Fibroblast of villous mesenchyme (primary cell): ENCODE data around the gene PRLR. TPM values are rescaled to one million over a fixed set of nuclear protein-coding genes. Genes with fewer than 3 reads are reported as not detected.

Experiments used
- DNase-seq: peaks from one replicate; pipeline ENCODE4 v3.0.0-alpha.2; 2010; ENCODE audit warnings: low read depth
- H3K4me3 ChIP-seq: 2 replicates; pipeline ENCODE4 v1.5.1; 2011; ENCODE audit warnings: low read depth, mild to moderate bottlenecking, low read length
- total RNA-seq: library from RNA; depleted of rRNA; stranded (reverse); fragments of >200 nt; gene quantifications from 2 replicates; pipeline ENCODE4 v1.2.3, GENCODE V29; 2012
- TF ChIP-seq, protein P1 (sequence below): IDR thresholded peaks from 2 replicates; pipeline ENCODE4 v1.5.1; 2012; ENCODE audit warnings: low read depth, mild to moderate bottlenecking, low read length; ENCODE audit not compliant: insufficient read depth

PRLR gene
- total RNA-seq, 1 donor: 3.5 TPM

DNA sequence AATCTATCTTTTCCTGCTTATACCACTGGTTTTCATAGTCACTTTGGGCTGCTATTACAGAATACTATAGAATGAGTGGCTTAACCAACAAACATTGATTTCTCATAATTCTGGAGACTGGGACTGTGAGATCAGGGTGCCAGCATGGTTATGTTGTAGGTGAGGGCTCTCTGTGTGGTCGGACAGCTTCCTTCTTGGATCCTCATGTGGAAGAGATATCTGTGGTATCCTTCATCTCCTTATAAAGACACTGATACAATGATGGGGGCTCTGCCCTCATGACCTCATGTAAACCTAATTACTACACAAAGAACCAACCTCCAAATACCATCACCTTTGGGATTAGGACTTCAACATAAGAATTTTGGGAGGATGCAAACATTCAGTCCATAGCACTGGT lies 13.9 kb upstream of the PRLR start:
- DNase-seq: no peak
- H3K4me3 ChIP-seq: no peak overlapping the region
- TF ChIP-seq, protein P1, sequence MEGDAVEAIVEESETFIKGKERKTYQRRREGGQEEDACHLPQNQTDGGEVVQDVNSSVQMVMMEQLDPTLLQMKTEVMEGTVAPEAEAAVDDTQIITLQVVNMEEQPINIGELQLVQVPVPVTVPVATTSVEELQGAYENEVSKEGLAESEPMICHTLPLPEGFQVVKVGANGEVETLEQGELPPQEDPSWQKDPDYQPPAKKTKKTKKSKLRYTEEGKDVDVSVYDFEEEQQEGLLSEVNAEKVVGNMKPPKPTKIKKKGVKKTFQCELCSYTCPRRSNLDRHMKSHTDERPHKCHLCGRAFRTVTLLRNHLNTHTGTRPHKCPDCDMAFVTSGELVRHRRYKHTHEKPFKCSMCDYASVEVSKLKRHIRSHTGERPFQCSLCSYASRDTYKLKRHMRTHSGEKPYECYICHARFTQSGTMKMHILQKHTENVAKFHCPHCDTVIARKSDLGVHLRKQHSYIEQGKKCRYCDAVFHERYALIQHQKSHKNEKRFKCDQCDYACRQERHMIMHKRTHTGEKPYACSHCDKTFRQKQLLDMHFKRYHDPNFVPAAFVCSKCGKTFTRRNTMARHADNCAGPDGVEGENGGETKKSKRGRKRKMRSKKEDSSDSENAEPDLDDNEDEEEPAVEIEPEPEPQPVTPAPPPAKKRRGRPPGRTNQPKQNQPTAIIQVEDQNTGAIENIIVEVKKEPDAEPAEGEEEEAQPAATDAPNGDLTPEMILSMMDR: no peak

GRCh38 chr5:35242702-35243258 lies 12.5 kb upstream of the PRLR start:
- DNase-seq: no peak
- TF ChIP-seq, protein P1: no peak
- no peak overlapping the region for H3K4me3 ChIP-seq

- DNase-seq: no peak
Measured at GRCh38 chr5:35240892-35241291, 10.6 kb upstream of the PRLR start.

DNA sequence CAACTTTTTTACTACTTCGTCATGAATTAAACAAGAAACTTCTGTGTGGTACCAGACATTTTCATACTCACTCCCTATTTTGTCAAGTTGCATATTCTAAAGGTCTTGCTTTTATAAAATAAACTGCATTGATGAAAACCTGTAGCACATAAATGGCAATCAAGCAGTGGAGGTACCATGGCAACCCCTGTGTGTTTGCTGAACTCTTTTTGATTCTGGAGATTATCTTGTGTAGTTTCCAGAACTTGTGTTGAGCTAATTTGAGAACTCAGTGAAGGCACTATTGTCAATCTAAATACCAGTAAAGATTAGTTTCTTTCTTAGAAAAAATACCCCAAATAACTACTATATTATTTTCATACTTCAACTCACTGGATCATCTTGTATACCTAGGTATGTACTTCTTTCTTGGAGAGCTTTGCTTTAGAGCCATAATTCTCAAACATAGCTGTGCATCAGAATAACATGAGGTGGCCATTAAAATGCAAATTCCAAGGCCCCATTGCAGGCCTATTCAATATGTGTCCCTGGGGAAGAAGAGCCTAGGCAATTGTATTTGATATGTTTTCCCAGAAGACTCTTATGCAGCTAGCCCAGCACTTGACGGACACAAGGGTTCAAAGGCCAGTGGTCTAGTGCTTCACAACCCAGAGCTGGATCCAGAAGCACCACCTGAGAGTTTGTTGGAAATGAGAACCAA lies 9.8 kb upstream of the PRLR start:
- TF ChIP-seq, protein P1: no peak
- no peak for DNase-seq
- H3K4me3 ChIP-seq: no peak overlapping the region

More at GRCh38 chr5:35240892-35241291, 10.6 kb upstream of the PRLR start:
- TF ChIP-seq, protein P1: no peak
- H3K4me3 ChIP-seq: no peak overlapping the region

DNA sequence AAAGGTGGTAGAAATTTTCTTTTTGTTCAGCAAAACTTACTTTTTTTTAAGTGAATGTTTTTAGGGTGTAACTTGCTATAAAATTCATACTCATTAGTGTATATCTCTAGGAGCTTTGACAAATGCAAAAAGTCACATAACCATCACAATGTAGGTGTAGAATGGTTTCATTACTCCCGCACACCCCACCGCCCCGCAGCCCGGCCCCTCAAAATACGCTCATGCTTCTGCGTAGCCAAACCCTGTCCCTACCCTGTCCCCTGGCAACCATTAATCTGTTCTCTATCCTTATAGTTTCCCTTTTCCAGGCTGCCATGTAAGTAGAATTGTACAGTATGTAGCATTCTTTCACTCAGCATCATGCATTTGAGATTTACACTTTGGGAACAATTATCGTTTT lies 9.2 kb upstream of the PRLR start:
- TF ChIP-seq, protein P1: no peak
- no peak for DNase-seq
- no peak overlapping the region for H3K4me3 ChIP-seq

- TF ChIP-seq, protein P1: no peak
- H3K4me3 ChIP-seq: no peak overlapping the region
- DNase-seq: no peak
Measured at GRCh38 chr5:35237580-35238376, 7.5 kb upstream of the PRLR start.
